Measurements from ENCODE around the gene TPST2.

TPST2 gene

DNA sequence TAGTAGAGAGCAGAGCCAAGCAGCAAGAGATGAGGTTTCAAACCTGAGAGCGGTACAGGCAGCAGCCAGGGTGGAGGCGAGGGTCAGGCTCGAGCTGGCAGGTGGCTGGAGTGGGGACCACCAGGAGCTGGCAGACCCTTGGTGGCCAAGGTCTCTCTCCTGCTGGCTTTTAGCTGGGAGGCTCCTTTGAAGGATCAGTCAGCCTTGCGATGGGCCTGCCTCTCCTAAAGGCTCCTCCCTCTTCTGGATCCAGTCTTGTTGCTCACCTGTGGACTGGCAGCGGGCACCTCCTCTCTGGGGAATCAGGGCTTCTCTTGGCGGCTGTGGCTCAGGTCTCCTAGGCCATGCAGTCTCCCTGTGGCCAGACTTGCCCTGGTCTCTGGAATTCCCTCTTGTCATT lies 24.8 kb downstream of the TPST2 start:
- Histone ChIP-seq H3K79me2 (ENCODE audit: control insufficient read depth, low read length) (peaks cover 81% of the 10 kb centered on the region), H3K4me2 (ENCODE audit: low read length) (no peak overlapping the region)
- TF ChIP-seq CTCF (IDR thresholded peaks at IDR 0.05; ENCODE audit: low read depth, low read length, poor library complexity, severe bottlenecking): no peak

GRCh38 chr22:26564672-26565071 lies 25.3 kb downstream of the TPST2 start:
- Histone ChIP-seq H3K79me2 (ENCODE audit: control insufficient read depth, low read length) (peaks cover 84% of the 10 kb centered on the region), H3F3A (ENCODE audit: control insufficient read depth, insufficient read depth) (peaks cover 8% of the 10 kb centered on the region; the same call in 1 of the 2 replicates), H3K9me3 (ENCODE audit: control insufficient read depth, insufficient read depth, low read length) (no peaks in the 10 kb centered on the region), H3K4me3 (ENCODE audit: low read length) (no peak overlapping the region), H3K4me2 (ENCODE audit: low read length) (no peak overlapping the region), H3K27ac (ENCODE audit: low read depth, low read length) (no peak overlapping the region), H3K4me1 (ENCODE audit: control insufficient read depth, low read length) (peaks cover 49% of the 10 kb centered on the region), H3K36me3 (ENCODE audit: control insufficient read depth, low read length) (peaks cover 28% of the 10 kb centered on the region), H4K20me1 (ENCODE audit: control insufficient read depth, insufficient read depth, low read depth, low read length) (peaks cover 6% of the 10 kb centered on the region; the same call in 1 of the 2 replicates), H3K9me2 (replicated peaks; ENCODE audit: control insufficient read depth, low read length) (no peaks in the 10 kb centered on the region), H3K27me3 (ENCODE audit: control insufficient read depth, low read length) (no peaks in the 10 kb centered on the region)
- TF ChIP-seq CTCF (IDR thresholded peaks at IDR 0.05; ENCODE audit: low read depth, low read length, poor library complexity, severe bottlenecking): no peak
- no peak for TF ChIP-seq EZH2phosphoT487 (IDR thresholded peaks at IDR 0.05; ENCODE audit: borderline replicate concordance, low read length)

More for the DNA sequence above, 24.8 kb downstream of the TPST2 start:
- Histone ChIP-seq H3K9me2 (replicated peaks; ENCODE audit: control insufficient read depth, low read length) (no peaks in the 10 kb centered on the region), H3K4me1 (ENCODE audit: control insufficient read depth, low read length) (peaks cover 49% of the 10 kb centered on the region), H3F3A (ENCODE audit: control insufficient read depth, insufficient read depth) (peaks cover 8% of the 10 kb centered on the region; the same call in 1 of the 2 replicates), H3K36me3 (ENCODE audit: control insufficient read depth, low read length) (peaks cover 28% of the 10 kb centered on the region), H3K27me3 (ENCODE audit: control insufficient read depth, low read length) (no peaks in the 10 kb centered on the region), H4K20me1 (ENCODE audit: control insufficient read depth, insufficient read depth, low read depth, low read length) (peaks cover 6% of the 10 kb centered on the region; the same call in 1 of the 2 replicates), H3K27ac (ENCODE audit: low read depth, low read length) (no peak overlapping the region), H3K4me3 (ENCODE audit: low read length) (no peak overlapping the region), H3K9me3 (ENCODE audit: control insufficient read depth, insufficient read depth, low read length) (no peaks in the 10 kb centered on the region)

- Histone ChIP-seq H4K20me1 (ENCODE audit: control insufficient read depth, insufficient read depth, low read depth, low read length) (peaks cover 6% of the 10 kb centered on the region; the same call in 1 of the 2 replicates), H3K4me2 (ENCODE audit: low read length) (no peak overlapping the region), H3K79me2 (ENCODE audit: control insufficient read depth, low read length) (peaks cover 85% of the 10 kb centered on the region), H3K27me3 (ENCODE audit: control insufficient read depth, low read length) (no peaks in the 10 kb centered on the region), H3K4me3 (ENCODE audit: low read length) (no peak overlapping the region), H3K9me3 (ENCODE audit: control insufficient read depth, insufficient read depth, low read length) (no peaks in the 10 kb centered on the region), H3K4me1 (ENCODE audit: control insufficient read depth, low read length) (peaks cover 49% of the 10 kb centered on the region), H3K27ac (ENCODE audit: low read depth, low read length) (no peak overlapping the region), H3K9me2 (replicated peaks; ENCODE audit: control insufficient read depth, low read length) (no peaks in the 10 kb centered on the region), H3F3A (ENCODE audit: control insufficient read depth, insufficient read depth) (peaks cover 8% of the 10 kb centered on the region; the same call in 1 of the 2 replicates), H3K36me3 (ENCODE audit: control insufficient read depth, low read length) (peaks cover 27% of the 10 kb centered on the region)
- TF ChIP-seq CTCF (IDR thresholded peaks at IDR 0.05; ENCODE audit: low read depth, low read length, poor library complexity, severe bottlenecking) (no peak), EZH2phosphoT487 (IDR thresholded peaks at IDR 0.05; ENCODE audit: borderline replicate concordance, low read length) (no peak)
These were observed 25.8 kb downstream of the TPST2 start for GRCh38 chr22:26564181-26564580.
